IMR-90 (cell line): Measurements from ENCODE around the gene MBOAT1. TPM values are rescaled to one million over a fixed set of nuclear protein-coding genes. Genes with fewer than 3 reads are reported as not detected.

Source experiments
- ATAC-seq: fragments of 200-7000 bp; cut with Tn5 transposase; 2 replicates; pipeline ENCODE4 v1.9.1; 2020; ENCODE audit warnings: low read depth, mild to moderate bottlenecking, moderate library complexity
- BruUV-seq: library from RNA; stranded (reverse); fragments of 400-500 nt; replicated peaks from 2 replicates; lab custom pipeline; 2021; lab: Mats Ljungman, UMichigan
- CTCF ChIA-PET: fragments of 300-600 bp; formaldehyde crosslinking; extraction: SDS; loops from one replicate; lab custom pipeline; 2021; ENCODE audit warnings: antibody characterized with exemption; lab: Yijun Ruan, JAX
- POLR2A ChIA-PET: fragments of 300-600 bp; sonication (Branson Sonifier 250); formaldehyde crosslinking; loops from one replicate; lab custom pipeline; 2022; ENCODE audit warnings: antibody characterized with exemption; ENCODE audit not compliant: unreplicated experiment; lab: Charles Lee
- DNase-seq: peaks from one replicate; pipeline ENCODE4 v3.0.0; 2013
- H2AFZ ChIP-seq: replicated peaks from 2 replicates; pipeline ENCODE3; 2013; ENCODE audit warnings: low read length, mild to moderate bottlenecking; ENCODE audit not compliant: poor library complexity
- H2AK5ac ChIP-seq: 2 replicates; pipeline ENCODE4 v1.6.1; 2013; ENCODE audit warnings: low read depth, low read length, inconsistent platforms
- H2AK9ac ChIP-seq: replicated peaks from 2 replicates; pipeline ENCODE3; 2013; ENCODE audit warnings: mild to moderate bottlenecking, low read depth, low read length, moderate library complexity; ENCODE audit not compliant: poor library complexity
- H2BK120ac ChIP-seq: 2 replicates; pipeline ENCODE4 v1.6.1; 2013; ENCODE audit warnings: low read depth, low read length, inconsistent platforms
- H2BK15ac ChIP-seq: 3 replicates; pipeline ENCODE4 v1.6.1; 2013; ENCODE audit warnings: low read depth, low read length, inconsistent platforms
- H2BK20ac ChIP-seq: 2 replicates; pipeline ENCODE4 v1.6.1; 2013; ENCODE audit warnings: low read depth, mild to moderate bottlenecking, inconsistent platforms, low read length, moderate library complexity
- H2BK5ac ChIP-seq: 2 replicates; pipeline ENCODE4 v1.6.1; 2013; ENCODE audit warnings: mild to moderate bottlenecking, low read depth, low read length, inconsistent platforms; ENCODE audit not compliant: poor library complexity, severe bottlenecking
- H3K14ac ChIP-seq: replicated peaks from 2 replicates; pipeline ENCODE4 v1.6.1; 2013; ENCODE audit warnings: low read depth, low read length, inconsistent platforms
- H3K18ac ChIP-seq: 2 replicates; pipeline ENCODE4 v1.6.1; 2013; ENCODE audit warnings: low read depth, low read length, control low read depth
- H3K23ac ChIP-seq: 2 replicates; pipeline ENCODE4 v1.6.1; 2013; ENCODE audit warnings: low read depth, low read length, inconsistent platforms
- H3K27ac ChIP-seq: 2 replicates; pipeline ENCODE4 v1.5.1; 2013; ENCODE audit warnings: mild to moderate bottlenecking, control low read depth, low read length; ENCODE audit not compliant: insufficient read depth
- H3K27me3 ChIP-seq: 2 replicates; pipeline ENCODE4 v1.6.1; 2013; ENCODE audit warnings: low read length; ENCODE audit not compliant: control insufficient read depth, insufficient read depth
- H3K36me3 ChIP-seq: 2 replicates; pipeline ENCODE4 v1.6.1; 2013; ENCODE audit warnings: low read length, mixed read lengths; ENCODE audit not compliant: control insufficient read depth, insufficient read depth
- H3K4ac ChIP-seq: 2 replicates; pipeline ENCODE4 v1.6.1; 2013; ENCODE audit warnings: low read depth, low read length, inconsistent platforms
- H3K4me1 ChIP-seq: 2 replicates; pipeline ENCODE4 v1.6.1; 2013; ENCODE audit warnings: low read length, mixed read lengths; ENCODE audit not compliant: control insufficient read depth, insufficient read depth
- H3K4me2 ChIP-seq: 2 replicates; pipeline ENCODE4 v1.6.1; 2013; ENCODE audit warnings: low read depth, mild to moderate bottlenecking, control low read depth, low read length, moderate library complexity
- H3K4me3 ChIP-seq: 2 replicates; pipeline ENCODE4 v1.5.1; 2013; ENCODE audit warnings: low read depth, mild to moderate bottlenecking, control low read depth, low read length, moderate library complexity; ENCODE audit not compliant: insufficient read depth
- H3K56ac ChIP-seq: 2 replicates; pipeline ENCODE4 v1.6.1; 2013; ENCODE audit warnings: low read length, inconsistent platforms; ENCODE audit not compliant: insufficient read depth; ENCODE audit errors: extremely low read depth
- H3K79me1 ChIP-seq, 2 experiments: 2 replicates each; pipeline ENCODE4 v1.6.1; 2013; ENCODE audit warnings: low read length in 2 of 2, inconsistent platforms in 1 of 2, low read depth in 1 of 2
- H3K9ac ChIP-seq: 2 replicates; pipeline ENCODE4 v1.6.1; 2013; ENCODE audit warnings: low read depth, low read length, control low read depth
- H3K9me1 ChIP-seq: 2 replicates; pipeline ENCODE4 v1.6.1; 2013; ENCODE audit warnings: low read length, inconsistent platforms; ENCODE audit not compliant: insufficient read depth
- H3K9me3 ChIP-seq: 2 replicates; pipeline ENCODE4 v1.6.1; 2013; ENCODE audit warnings: low read length; ENCODE audit not compliant: control insufficient read depth, insufficient read depth
- H4K20me1 ChIP-seq: 2 replicates; pipeline ENCODE4 v1.6.1; 2013; ENCODE audit warnings: low read length, inconsistent platforms; ENCODE audit not compliant: insufficient read depth
- H4K5ac ChIP-seq: 2 replicates; pipeline ENCODE4 v1.6.1; 2013; ENCODE audit warnings: mild to moderate bottlenecking, low read depth, low read length, control low read depth
- H4K8ac ChIP-seq, 2 experiments: 2 replicates each; pipeline ENCODE4 v1.6.1; 2013; ENCODE audit warnings: low read depth in 2 of 2, low read length in 2 of 2, control low read depth in 1 of 2, inconsistent platforms in 1 of 2
- H4K91ac ChIP-seq: 2 replicates; pipeline ENCODE4 v1.6.1; 2013; ENCODE audit warnings: low read depth, low read length, inconsistent platforms; ENCODE audit not compliant: insufficient read depth
- BHLHE40 ChIP-seq: fragments of 150-350 bp; IDR thresholded peaks from 2 replicates; pipeline ENCODE4 v1.6.1; 2016; ENCODE audit warnings: mild to moderate bottlenecking, low read depth, low read length
- CEBPB ChIP-seq: IDR thresholded peaks from 2 replicates; pipeline ENCODE4 v1.6.1; 2012; ENCODE audit warnings: low read depth, low read length, improper control_type of control experiment
- CHD1 ChIP-seq: IDR thresholded peaks from 2 replicates; pipeline ENCODE4 v1.6.1; 2012; ENCODE audit warnings: low read depth, low read length, improper control_type of control experiment
- CTCF ChIP-seq: conservative IDR thresholded peaks from 2 replicates; pipeline ENCODE4 v1.5.1; 2012; ENCODE audit warnings: mild to moderate bottlenecking, low read depth, low read length, improper control_type of control experiment
- ELK1 ChIP-seq: fragments of 150-350 bp; IDR thresholded peaks from 2 replicates; pipeline ENCODE4 v1.6.1; 2016; ENCODE audit warnings: low read depth, mild to moderate bottlenecking, low read length, moderate library complexity, borderline replicate concordance
- FOS ChIP-seq: fragments of 150-350 bp; IDR thresholded peaks from 2 replicates; pipeline ENCODE4 v1.6.1; 2016; ENCODE audit warnings: low read depth, low read length
- MAFK ChIP-seq: IDR thresholded peaks from 2 replicates; pipeline ENCODE4 v1.6.1; 2012; ENCODE audit warnings: low read depth, low read length, improper control_type of control experiment
- MAZ ChIP-seq: IDR thresholded peaks from 2 replicates; pipeline ENCODE4 v1.6.1; 2012; ENCODE audit warnings: low read depth, mild to moderate bottlenecking, low read length, improper control_type of control experiment, moderate library complexity, borderline replicate concordance
- MXI1 ChIP-seq: IDR thresholded peaks from 2 replicates; pipeline ENCODE4 v1.6.1; 2012; ENCODE audit warnings: low read depth, mild to moderate bottlenecking, low read length, moderate library complexity, borderline replicate concordance
- NFE2L2 ChIP-seq: fragments of 150-350 bp; IDR thresholded peaks from 2 replicates; pipeline ENCODE4 v1.6.1; 2016; ENCODE audit warnings: low read depth, mild to moderate bottlenecking, low read length
- POLR2A ChIP-seq: IDR thresholded peaks from 2 replicates; pipeline ENCODE4 v1.6.1; 2012; ENCODE audit warnings: mild to moderate bottlenecking, low read depth, low read length
- RAD21 ChIP-seq: IDR thresholded peaks from 2 replicates; pipeline ENCODE4 v1.6.1; 2012; ENCODE audit warnings: low read length, improper control_type of control experiment
- RCOR1 ChIP-seq: IDR thresholded peaks from 2 replicates; pipeline ENCODE4 v1.6.1; 2012; ENCODE audit warnings: mild to moderate bottlenecking, low read length, improper control_type of control experiment; ENCODE audit not compliant: insufficient replicate concordance
- RFX5 ChIP-seq: IDR thresholded peaks from 2 replicates; pipeline ENCODE4 v1.8.0; 2012; ENCODE audit warnings: low read depth, mild to moderate bottlenecking, low read length, moderate library complexity
- SMC3 ChIP-seq: fragments of 150-350 bp; IDR thresholded peaks from 2 replicates; pipeline ENCODE4 v1.6.1; 2016; ENCODE audit warnings: low read depth, mild to moderate bottlenecking, antibody characterized with exemption, low read length, moderate library complexity
- USF2 ChIP-seq: fragments of 150-350 bp; IDR thresholded peaks from 2 replicates; pipeline ENCODE4 v1.6.1; 2017; ENCODE audit warnings: mild to moderate bottlenecking, antibody characterized with exemption, low read length, low read depth
- WGBS, 2 experiments: methylation state at CpG; one replicate each; pipeline versions ENCODE4 v1.1.5 to v1.1.7; 2013; ENCODE audit warnings: missing lambda C conversion rate in 2 of 2; ENCODE audit not compliant: insufficient read length in 1 of 2; ENCODE audit errors: extremely low coverage in 2 of 2; 5-methylcytosine and 5-hydroxymethylcytosine counted together
- dilution Hi-C: fragments of 300-500 bp; cut with HindIII; formaldehyde crosslinking; loops from one replicate; pipeline ENCODE4 v1.14.3; 2018; ENCODE audit warnings: low sequenced_read_pairs; ENCODE audit not compliant: unreplicated experiment
- in situ Hi-C: fragments of 300-500 bp; cut with MboI; formaldehyde crosslinking; loops from 3 replicates; pipeline ENCODE4 v1.14.3; 2019; ENCODE audit warnings: low sequenced_read_pairs, inconsistent platforms, mixed read lengths
- intact Hi-C: fragments of 100-400 bp; cut with micrococcal nuclease; formaldehyde crosslinking; loops from 2 replicates; pipeline ENCODE4 v1.10.0; 2022
- polyA plus RNA-seq, 3 experiments: library from polyadenylated mRNA; depleted of rRNA; stranded (reverse); fragments of >200 nt; gene quantifications; 2 replicates each; pipeline ENCODE4 v1.2.3, GENCODE V29; 2012; ENCODE audit warnings: low replicate concordance in 1 of 3
- total RNA-seq: library from RNA; depleted of rRNA; stranded (reverse); fragments of >200 nt; gene quantifications from 2 replicates; pipeline ENCODE4 v1.2.3, GENCODE V29; 2012

Gene MBOAT1
- total and polyA plus RNA-seq, 2 of the 4 experiments (the other 2 are of a cell fraction), result 1.6 to 4.7 TPM

GRCh38 chr6:20230401-20231119 is 18.3 kb upstream of the MBOAT1 start:
- intact Hi-C loops (no loop called here), in situ Hi-C loops (no loop called here), dilution Hi-C loops (no loop called here)
- Histone ChIP-seq H3K4me2 (no peak overlapping the region), H2AK5ac (no peak overlapping the region), H3K4ac (no peak overlapping the region), H4K5ac (no peak overlapping the region), H4K91ac (no peak overlapping the region), H3K23ac (no peak overlapping the region), H3K27me3 (no peaks in the 10 kb centered on the region; the same call in 1 of the 2 replicates), H3K14ac (no peak overlapping the region), H3K79me1 (no peaks in the 10 kb centered on the region), H3K9ac (no peak overlapping the region), H2BK15ac (no peak overlapping the region), H2AFZ (no peak overlapping the region), H3K18ac (no peak overlapping the region), H3K4me3 (no peak overlapping the region), H3K4me1 (no peaks in the 10 kb centered on the region), H3K56ac (no peak overlapping the region), H4K8ac (no peak overlapping the region), H3K9me3 (no peaks in the 10 kb centered on the region), H4K20me1 (no peaks in the 10 kb centered on the region), H2BK5ac (no peak overlapping the region), H2AK9ac (no peak overlapping the region), H3K36me3 (no peaks in the 10 kb centered on the region), H3K27ac (no peak overlapping the region), H2BK120ac (no peak overlapping the region), H3K9me1 (no peaks in the 10 kb centered on the region), H2BK20ac (no peak overlapping the region)
- ChIA-PET CTCF (no interaction called here), POLR2A (no interaction called here)
- WGBS, 2 experiments, result no CpG with 5 or more reads among the region's 4 CpGs
- TF ChIP-seq RFX5 (no peak), MAFK (no peak), POLR2A (no peak), MAZ (no peak), NFE2L2 (no peak), SMC3 (no peak), USF2 (no peak), FOS (no peak), BHLHE40 (no peak), RAD21 (no peak), CEBPB (no peak), MXI1 (no peak), CHD1 (no peak), ELK1 (no peak), RCOR1 (no peak), CTCF (no peak)
- BruUV-seq, result no TSS peak
- ATAC-seq (no peak), DNase-seq (no peak)
